Kidney capillary endothelial cell (primary cell): ENCODE data around the gene LIMCH1.
"Not testable (repeated sequence)": the region's sequence is repeated elsewhere in the genome, so short reads cannot be mapped to it uniquely, and the experiment has no call there.

Experiments
- DNase-seq: peaks from one replicate; pipeline ENCODE4 v3.0.0-alpha.2; 2018; ENCODE audit warnings: low spot score

Gene LIMCH1

DNA sequence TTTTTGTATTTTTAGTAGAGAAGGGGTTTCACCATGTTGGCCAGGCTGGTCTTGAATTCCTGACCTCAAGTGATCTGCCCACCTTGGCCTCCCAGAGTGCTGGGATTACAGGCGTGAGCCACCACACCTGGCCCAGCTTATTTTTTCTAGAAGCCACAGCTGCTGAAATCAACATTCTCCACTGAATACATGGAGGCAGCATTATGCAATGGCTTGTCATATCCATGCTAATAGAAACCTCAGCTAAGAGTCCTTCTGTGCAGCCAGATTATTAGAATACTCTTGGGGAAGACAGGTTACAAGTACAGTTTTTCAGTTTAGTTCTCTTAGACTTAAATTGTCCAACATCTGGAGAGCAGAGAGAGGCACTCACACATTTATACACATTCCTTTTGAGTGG is 104.8 kb downstream of the LIMCH1 start:
- DNase-seq = not testable (repeated sequence)

DNA sequence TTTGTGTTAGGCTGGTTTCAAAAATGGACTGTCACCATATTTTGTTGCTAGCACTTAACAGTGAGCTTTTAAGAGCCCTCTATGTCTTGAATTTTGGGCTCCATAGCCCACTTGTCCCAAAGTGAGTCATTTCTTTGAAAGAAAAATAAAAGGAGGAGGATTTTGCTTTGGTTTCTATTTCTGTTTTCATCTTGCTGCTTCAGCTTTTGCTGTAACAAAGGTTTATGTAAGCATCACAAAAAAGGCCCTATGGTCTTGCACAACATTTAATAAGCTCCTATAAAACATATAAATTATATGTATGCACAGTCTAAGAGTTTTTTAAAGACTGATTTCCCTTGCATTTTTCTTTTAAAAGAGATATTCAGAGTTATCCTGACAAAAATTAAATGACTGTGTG is 105.4 kb downstream of the LIMCH1 start:
- DNase-seq = no peak

DNA sequence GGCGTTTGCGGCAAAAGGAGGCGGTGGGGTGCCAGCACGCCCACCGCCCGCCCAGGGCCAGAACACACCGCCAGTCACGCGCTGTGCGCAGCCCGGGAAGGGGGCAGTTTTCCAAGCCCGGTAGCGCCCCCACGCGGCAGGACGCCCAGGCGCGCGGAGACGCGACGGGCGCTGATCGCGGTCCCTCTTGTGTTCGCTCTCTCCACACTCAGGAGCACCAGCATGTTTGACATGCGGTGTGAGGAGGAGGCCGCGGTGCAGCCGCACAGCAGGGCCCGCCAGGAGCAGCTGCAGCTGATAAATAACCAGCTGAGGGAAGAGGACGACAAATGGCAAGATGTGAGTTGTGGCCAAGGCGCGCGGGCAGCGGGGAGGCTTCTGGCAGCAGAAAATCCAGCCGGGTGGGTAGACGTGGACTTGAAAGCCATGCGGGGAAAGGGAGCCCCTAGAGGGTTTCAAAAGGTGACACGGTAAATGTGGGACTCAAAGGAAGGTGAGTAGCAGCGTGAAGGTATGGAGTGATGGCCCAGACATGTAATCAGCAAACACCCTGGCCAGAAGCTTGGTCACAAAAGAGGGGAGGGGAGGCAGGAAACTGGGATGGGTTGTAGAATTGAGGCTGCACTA is 106.4 kb downstream of the LIMCH1 start:
- DNase-seq = peak; percentile 31

DNA sequence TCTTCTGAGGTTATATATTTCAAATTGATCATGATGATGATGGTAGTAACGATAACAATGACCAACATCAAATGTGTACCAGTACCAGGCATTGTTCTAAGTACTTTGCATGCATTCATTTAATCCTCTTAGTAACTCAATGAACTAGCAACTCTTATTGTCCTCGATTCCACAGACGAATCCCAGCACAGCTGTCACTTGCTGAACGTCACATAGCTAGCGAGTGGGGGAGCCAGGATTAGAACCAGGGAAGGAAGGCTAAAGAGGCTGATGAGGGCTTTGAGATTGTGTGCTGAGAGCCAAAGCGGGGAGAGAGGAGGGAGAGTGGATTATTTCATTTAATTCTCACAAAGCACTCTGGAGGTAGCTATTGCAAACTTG is 106.9 kb downstream of the LIMCH1 start:
- no peak for DNase-seq

DNA sequence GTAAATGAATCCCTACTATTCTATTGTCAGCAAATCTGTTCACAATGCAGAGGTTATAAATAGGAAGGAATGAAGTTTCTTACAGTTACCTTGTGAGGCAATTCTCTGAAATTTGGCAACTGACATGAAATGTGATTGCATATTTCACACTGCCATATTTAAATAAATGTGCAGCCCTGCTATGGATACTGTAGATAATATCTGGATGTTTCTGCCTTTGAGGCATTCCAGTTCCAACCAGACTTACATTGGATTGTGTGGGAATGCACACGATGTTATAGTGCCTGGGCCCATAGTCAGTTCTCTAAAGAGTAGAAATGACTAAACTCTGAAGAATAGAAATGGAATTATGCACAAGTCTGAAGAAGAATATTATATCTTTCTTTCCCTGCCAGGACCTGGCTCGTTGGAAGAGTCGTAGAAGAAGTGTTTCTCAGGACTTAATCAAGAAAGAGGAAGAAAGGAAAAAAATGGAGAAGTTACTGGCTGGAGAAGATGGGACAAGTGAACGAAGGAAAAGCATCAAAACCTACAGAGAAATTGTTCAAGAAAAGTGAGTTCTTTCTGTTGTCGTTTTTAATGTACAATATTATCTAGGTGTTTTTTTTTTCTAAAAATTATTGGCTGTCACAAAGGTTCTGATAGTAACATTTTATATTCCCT is 107.9 kb downstream of the LIMCH1 start:
- no peak for DNase-seq

DNA sequence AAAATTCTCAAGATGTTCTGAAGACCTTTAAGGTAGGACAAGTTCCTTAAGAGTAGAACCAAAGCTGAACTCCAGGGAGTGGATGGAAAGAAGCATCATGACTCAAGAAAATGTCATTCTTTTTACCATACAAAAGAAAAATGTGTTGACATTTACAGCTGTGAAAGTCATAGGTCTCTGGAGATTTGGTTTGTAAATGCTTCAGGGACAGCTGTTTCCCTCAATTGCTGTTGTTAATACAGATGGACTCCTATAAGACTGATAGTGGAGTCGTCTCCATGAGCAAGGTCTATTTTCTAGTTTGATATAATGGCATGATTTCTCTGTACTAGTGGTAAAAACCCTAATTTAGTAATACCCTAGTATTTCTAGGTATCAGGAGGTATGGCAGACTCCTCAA is 108.9 kb downstream of the LIMCH1 start:
- no peak for DNase-seq

DNA sequence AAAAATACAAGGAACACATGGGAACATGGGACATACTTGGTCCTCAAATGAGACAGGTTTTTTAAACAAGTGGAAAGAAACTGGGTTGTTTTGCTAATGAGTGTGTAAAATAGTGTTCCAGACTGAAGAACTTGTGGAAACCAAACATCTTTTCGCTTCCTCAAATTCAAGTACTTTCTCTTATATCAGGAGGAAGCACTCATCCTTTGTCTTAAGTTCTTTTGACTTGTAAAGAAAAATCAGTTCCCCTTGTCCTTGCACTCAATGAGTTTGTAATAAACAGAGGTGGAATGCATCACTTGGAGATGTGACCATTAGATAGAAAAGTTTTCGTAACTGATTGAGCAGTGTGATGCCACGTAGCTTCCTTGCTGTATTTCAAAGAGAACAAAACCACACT is 109.4 kb downstream of the LIMCH1 start:
- DNase-seq = no peak

DNA sequence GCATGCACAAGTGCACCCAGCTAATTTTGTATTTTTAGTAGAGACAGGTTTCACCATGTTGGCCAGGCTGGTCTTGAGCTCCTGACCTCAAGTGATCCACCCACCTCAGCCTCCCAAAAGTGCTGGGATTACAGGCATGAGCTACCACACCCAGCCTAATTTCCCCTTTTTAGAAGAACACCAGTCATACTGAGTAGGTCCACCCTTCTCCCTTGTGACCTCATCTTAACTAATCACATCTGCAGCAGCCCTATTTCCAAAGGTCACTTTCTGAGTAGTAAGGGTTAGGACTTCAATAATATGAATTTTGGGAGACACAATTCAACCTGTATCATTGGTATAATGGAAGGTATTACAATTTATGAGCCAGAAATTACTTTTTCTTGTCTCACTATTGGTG is 113.2 kb downstream of the LIMCH1 start:
- not testable (repeated sequence) for DNase-seq

DNA sequence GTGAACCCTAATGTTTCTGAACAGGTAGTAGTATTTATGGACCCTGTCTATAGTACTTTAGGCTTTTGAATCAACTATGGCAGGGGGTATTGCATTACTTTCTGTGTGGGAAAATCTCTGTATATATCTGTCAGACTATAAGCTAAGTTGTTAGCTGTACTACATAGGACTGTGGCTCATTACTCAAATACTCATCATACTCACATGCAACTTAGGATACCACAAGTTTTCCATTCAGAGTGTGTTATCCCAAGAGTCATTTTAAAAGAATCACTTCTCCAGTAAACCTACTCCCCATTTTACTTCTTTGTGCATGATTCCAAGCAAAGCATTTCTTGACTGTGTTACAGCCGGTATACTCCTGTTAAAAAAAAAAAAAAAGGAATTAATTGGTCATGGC is 115.0 kb downstream of the LIMCH1 start:
- DNase-seq = no peak

DNA sequence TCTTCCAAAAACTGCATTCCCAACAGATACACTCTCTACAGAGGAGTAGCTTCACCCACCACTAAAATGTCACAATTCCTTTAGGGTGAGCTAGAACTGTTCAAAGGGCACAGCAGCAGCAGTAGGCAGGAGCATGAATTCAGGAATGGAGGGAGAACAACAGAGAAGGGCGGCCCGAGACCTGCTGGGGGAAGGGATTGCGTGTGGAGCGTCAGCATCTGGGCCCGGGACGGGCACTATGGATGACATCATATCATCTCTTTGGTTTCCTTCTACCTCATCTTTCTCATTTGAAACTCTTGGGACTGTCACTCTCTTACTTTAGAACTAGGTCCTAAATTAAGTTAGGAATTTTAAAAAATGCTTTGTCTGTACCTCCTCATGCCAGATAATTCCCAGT is 115.6 kb downstream of the LIMCH1 start:
- no peak for DNase-seq

DNA sequence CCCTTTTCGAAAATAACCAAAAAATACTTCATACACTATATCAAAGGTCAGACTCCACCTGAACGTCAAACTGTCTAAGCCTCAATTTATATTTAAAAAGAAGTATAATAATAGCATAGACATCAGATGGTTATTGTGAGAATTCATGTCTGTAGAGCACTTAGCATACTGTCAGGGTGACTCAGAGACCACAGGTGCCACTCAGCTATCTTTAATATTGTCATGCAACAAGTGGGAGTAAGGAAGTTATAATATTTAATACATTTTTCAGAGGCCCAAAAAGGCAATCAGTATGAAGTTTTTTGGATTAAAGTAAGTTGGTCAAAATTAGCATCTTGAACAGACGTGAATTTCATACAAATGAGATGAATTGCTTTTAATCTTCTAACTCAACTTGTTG is 117.2 kb downstream of the LIMCH1 start:
- no peak for DNase-seq

DNA sequence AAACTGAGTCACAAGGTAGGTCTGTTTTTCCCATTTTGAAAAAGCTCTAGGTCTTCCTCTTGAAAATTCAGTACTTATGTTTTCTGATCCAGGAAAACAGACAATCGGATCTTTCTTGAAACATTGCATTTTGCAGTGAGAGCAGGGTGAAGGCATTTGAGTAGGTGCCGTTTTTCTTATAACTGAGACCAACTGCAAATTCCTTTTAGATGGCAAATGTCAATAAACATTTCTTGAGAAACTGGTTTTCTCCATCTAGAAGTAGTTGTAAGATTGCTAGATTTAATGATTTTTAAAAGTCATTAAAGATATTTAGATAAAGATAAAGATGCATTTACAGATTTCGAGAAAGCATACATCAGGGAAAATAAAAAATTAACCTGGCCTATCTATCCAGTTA is 118.1 kb downstream of the LIMCH1 start:
- no peak for DNase-seq

DNA sequence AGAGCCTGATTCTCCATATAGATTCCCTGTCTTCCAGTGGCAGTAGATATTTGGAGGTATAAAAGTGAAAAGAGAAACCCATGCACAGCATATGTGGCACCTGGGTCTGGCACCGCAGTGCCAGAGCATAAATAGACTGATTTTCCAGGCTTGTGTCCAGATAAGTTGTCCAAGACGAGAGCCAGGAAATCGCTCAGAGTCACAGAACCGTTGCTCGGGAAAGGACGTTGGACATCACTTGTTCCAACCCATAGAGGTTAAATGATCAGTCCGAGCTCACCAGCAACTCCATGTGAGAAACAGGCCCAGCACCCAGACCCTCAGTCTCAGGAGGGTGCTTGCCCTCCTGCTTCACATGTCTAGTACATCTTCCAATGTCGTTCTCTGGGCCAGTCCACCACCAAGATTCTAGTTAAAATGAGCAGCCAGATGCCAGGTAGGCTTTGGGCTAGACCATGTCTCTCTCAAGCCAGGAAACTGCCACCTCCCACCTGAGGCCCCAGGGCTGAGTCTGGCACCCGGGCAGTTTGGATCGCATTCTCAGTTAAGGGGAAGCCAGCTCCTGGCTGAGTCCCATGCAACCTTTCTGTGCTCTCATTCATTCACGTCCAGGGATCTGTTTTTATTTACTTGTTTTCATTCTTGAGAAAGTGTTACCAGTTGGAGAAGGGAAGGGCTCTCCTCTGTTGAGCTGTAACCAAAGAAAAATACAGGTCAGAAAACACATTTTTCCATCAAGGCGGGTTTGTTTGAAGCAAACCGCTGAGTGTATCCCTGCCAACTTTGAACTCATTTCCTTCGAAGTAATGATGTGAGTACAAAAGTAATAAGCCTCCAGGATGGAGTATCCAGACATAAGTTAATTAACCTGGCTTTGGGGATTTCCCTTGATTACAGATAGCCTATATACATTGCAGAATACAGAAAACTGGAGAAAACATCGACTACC is 118.9 kb downstream of the LIMCH1 start:
- DNase-seq = no peak

DNA sequence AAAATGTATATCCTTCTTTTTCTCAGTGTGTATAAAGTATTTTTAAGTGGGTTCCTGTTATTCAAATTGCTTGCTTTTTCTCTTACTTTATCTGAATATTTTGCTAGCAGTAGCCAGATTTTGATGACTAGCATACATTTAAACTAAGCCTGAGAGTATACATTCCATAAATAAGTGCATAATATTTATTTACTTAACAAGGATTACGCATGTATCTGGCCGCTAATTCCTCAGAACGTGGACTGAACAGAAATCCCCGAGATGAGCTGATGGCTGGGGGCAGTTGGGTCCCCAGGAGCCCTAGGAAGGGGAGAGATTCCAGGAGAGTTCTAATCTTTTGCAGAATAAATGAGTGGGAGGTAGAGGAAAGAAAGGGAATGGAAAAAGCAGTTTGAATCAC is 119.6 kb downstream of the LIMCH1 start:
- no peak for DNase-seq

DNA sequence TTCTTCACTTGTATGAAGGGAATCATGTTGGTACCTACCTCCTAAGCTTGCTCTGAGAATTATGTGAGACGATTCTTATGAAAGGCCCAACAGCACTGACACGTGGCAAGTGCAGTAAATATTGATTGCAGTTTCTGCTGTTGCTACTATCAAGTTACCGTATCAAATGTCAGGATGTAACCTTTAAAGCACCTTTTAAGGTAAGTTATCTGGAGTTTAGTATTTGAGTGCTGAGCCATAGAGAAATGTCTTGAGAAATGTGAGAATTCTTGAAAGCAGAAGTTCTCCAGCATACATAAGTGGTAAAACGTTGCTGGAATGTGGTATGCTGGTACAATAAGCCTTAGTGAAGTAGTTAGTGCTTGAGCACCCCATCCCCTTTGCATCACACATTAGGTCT is 120.2 kb downstream of the LIMCH1 start:
- no peak for DNase-seq

DNA sequence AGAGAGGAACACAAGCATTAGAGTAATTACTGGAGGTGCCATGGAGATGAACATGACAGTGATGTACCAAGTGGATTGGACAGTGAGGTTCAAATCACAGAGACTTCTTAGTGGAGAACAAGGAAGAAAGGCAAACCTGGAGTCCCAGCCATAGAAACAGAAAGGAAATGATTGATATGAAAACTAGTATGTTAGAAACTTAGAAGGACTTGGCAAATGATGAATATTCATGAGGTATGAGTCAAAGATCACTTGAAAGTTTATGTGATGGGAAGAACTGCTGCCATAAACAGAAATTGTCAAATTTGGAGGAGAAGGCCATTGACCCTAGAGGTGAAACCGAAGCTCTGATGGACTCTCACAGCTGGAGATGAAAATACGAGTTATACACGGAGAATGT is 122.4 kb downstream of the LIMCH1 start:
- no peak for DNase-seq

DNA sequence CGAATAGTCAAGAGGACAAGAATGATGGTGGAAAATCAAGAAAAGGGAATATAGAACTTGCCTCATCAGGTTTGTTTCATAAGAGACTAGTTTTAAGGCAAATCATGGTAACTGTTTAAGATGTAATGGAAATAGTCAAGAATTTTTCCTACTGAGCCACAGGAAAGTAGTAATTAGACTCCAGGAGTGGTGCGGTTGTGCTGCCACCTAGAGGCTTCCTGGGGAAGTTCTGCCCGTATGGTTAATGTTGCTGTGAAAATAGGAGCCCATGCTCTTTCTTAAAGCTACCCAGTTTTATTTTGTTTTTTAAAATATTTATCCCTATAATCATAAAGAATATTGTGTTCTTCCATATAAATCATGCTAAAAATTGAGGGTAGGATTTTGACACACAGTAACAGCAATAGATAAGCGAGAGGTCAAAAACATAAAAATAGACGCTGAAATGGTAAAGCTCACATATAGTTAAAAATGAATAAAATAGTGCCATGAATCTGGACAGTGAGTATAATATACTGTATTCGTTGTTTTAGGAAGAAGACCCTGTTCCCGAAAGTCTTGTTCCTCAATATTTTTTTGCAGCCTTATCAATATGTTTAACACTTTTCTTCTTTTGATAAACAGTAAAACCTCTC is 123.6 kb downstream of the LIMCH1 start:
- peak; percentile 41 for DNase-seq

DNA sequence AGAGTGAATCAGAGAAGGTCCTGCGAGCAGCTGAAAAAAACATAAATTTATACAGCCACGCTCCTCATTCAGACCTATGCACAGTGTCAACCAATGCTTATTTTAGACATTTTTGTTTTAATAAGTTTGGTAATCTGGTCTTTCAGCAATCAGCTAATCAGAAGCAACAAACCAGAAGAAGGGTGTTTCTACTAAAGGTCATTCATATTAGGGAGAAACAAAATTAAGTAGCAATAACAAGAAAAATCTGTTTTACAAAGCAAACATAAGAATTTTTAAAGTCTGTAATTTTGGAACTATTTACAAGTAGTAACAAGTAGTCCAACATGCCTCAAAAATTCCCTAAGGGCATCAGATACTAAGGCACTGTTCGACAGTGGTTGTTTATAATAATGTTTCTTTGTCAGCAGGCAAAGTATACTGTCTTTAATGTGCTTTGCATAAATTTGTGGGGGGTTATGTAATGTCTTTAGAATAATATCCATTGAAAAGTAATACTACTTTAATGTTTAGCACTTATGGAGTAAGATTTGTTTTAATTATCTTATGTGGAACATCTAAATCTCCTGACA is 127.8 kb downstream of the LIMCH1 start:
- no peak for DNase-seq

DNA sequence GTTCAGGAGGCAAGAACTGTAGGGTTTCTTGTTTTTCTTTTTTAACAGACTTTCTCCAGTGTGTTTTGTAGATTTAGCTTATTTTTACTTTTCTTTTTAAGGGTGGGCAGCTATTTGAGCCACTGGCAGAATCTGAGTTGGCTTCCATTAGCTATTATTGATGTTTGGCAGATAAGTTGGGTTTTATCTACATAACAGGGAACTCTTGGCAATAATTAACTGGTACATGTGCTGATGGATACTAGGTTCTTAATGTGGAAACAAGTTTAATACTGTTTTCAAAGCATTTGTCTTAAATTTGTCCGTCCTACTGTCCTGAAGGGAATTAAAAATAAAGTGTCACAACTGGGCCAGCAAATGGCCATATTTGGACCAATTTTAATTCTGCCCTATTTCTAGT is 130.1 kb downstream of the LIMCH1 start:
- DNase-seq = no peak

DNA sequence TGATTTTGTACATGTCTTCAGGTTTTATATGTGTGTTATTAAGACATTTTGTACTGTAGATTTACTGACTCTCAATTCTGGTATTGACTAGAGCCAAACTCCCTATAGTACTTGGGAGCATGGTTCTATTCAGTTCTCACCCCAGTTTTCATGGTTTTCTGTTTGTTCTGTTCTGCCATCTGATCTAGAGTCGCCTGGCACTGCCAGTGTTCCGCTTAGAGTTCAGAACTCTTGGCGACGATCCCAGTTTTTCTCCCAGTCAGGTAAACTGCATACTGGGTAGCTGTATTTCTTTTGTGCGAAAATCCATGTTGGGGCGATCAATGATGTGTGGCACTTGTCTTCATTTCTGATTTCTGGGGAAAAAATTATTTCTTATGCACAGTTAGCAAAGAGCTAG is 132.6 kb downstream of the LIMCH1 start:
- DNase-seq = no peak

DNA sequence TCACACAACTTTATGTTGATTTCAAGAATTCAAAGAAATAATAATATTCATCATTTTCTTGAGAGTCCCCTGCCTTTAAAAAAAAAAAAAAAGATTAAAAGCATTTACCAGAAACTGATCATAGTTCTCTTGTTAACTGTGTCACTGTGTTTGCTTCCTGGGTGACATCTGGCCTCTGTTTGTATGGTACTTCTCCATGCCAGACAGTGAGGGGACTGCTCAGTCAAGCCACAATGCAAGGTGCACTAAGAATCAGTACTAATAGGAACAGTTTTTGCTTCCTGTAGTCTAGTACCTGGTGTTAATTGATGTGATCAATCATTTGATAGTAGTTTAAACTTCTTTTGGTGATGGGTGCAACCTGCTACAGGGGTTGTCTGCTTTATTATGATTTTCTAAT is 133.0 kb downstream of the LIMCH1 start:
- no peak for DNase-seq

DNA sequence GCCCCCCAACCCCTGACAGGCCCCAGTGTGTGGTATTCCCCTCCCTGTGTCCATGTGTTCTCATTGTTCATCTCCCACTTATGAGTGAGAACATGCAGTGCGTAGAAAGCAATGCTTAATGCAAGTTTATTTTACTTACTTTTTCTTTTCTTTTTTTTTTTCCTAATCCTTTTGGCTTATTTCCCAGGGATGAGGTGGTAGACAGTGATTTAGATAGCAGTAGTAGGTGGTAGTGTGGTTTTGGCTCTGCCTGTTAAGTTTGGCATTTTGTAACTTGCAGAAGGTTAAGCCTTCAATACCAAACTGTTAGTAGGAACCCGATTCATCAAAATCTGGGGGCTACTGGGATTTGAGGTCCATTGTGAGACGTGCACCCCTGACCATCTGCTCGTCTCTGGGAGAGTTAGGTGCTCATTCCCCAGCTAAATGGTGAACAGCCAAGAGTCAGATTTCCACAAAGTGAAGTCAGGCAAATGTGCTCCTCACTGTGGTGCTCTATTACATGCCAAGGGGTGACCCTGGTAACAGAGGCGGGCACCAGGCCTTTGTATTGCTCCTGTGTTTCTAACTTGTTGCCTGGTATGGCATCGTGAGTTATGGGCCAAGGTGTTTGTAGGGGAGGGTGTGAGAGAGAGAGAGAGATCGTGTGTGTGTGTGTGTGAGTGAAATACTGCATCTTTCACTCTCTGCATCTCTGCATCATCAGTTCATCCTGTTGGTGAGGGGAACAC is 140.3 kb downstream of the LIMCH1 start:
- DNase-seq = no peak
